ENCODE data around the gene PLOD3. TPM values are rescaled to one million over a fixed set of nuclear protein-coding genes. Genes with fewer than 3 reads are reported as not detected.
"Not testable (repeated sequence)": the region's sequence is repeated elsewhere in the genome, so short reads cannot be mapped to it uniquely, and the experiment has no call there.

Gene PLOD3
- total RNA-seq, 1 donor from 2014 or later = 84.0 TPM

DNA sequence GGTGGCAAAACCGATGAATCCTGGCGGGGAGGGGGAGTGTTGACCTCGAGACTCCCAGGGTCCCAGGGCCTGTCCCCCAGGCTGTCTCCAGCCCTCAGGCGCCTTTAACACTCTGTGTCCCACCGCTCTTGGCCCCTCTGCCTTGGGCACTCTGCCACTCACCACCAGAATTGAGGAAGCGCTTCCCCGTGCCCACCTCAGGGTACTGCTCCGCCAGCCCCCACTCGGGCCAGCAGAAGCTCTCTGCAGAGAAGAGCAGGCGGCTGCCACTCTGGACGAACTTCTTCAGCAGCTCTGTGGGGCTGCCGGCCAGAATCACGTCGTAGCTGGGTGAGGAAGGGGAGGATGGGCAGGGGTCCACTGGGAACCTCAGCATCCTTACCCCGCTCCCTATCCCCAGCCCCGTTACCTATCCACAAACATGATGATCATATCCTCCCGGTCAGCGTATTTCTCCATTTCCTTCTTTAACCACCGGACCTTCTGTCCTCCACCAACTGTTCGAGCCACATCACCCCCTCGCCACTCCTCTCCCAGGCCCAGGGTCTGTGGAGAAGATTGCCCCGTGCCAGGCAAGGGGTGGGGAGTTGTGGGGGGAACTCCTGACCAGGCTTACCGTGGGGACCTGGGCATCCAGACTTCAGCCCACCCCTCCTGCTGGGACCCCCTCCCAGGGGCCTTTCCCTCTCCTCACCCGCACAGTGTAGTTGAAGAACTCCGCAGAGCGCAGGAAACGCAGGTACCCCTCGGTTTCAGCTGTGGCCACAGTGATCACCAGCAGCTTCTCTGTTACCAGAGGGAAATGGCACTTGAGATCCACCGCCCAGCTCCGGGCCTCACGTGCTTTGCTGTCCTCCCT lies 1.2 kb downstream of the PLOD3 start:
- intact Hi-C loops (cut with micrococcal nuclease) = no loop called here

GRCh38 chr7:101212014-101212413 lies 5.4 kb downstream of the PLOD3 start:
- intact Hi-C loops (cut with micrococcal nuclease) = no loop called here

DNA sequence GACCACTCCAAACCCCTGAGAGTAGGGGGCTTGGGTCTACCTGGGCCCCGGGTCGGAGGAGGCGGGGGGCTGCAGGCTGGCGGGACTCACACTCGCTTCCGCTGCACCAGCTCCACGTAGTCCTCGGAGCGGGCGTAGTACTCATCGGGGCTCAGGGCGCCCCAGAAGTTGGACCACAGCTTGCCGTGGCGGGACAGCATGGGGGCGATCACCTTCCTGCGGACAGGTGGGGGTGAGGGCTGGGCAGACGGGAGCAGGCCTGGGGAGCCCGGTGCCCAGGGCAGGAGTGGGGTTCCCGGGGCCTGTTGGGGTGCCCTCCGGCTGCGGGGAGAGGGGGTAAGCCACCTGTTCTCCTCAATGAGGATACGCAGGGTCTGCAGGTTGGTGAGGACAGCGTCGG lies 5.9 kb downstream of the PLOD3 start:
- intact Hi-C loops (cut with micrococcal nuclease) = no loop called here

DNA sequence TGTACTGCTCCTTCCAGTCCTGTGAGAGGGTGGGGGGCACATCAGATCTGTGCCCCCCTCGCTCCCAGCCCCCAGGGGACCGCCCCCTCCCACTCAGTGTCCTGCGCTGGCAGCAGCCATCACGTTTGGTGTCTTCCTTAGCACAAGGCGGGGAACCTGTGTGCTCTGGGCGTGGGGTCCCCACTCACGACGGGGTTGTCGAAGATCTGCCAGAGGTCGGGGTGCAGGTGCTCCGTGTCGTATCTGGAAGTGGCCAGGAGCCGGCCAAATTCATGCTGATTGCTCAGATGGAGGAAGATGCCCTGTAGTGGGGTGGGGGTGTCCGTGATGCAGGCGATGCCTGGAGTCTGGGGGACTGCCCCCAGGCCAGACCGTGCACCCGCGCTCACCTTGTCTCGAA lies 7.2 kb downstream of the PLOD3 start:
- intact Hi-C loops (cut with micrococcal nuclease) = no loop called here

- intact Hi-C loops (cut with micrococcal nuclease) = no loop called here
These were observed 8.6 kb downstream of the PLOD3 start for GRCh38 chr7:101208794-101209193.

DNA sequence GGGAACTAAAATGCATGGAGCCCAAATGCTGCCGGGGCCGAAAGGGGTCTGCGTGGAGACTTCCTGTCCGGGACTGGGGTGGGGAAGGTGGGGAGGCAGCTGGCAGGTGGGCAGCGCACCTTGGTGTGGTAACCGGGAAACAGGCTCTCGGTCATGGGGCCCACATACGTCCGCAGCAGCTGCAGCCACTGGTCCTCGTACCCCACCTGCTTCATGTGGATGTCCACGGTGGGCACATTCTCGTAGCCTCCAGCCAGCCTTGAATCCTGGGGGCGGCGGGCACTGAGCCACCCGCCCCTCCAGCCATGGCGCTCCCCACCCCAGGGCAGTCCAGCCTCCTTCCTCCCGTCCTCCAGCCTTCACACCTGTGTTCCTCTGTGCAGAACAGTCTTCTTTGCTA lies 9.9 kb downstream of the PLOD3 start:
- intact Hi-C loops (cut with micrococcal nuclease) = no loop called here

DNA sequence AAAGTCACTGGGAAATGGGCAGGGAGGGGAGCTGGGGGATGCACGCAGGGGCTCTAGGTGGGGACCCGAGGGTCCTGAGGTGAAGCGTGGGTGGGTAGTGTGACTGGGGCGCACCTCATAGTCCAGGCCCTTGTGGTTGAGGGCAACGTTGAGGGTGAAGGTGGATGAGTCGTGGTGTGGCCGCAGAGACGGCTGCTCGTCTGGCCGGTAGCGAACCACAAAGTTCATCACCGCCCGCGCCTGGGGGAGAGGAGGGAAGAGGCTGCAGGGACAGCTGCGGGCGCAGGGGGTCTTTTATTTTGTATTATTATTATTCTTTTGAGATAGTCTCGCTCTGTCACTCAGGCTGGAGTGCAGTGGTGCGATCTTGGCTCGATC lies 10.7 kb downstream of the PLOD3 start:
- intact Hi-C loops (cut with micrococcal nuclease) = no loop called here

DNA sequence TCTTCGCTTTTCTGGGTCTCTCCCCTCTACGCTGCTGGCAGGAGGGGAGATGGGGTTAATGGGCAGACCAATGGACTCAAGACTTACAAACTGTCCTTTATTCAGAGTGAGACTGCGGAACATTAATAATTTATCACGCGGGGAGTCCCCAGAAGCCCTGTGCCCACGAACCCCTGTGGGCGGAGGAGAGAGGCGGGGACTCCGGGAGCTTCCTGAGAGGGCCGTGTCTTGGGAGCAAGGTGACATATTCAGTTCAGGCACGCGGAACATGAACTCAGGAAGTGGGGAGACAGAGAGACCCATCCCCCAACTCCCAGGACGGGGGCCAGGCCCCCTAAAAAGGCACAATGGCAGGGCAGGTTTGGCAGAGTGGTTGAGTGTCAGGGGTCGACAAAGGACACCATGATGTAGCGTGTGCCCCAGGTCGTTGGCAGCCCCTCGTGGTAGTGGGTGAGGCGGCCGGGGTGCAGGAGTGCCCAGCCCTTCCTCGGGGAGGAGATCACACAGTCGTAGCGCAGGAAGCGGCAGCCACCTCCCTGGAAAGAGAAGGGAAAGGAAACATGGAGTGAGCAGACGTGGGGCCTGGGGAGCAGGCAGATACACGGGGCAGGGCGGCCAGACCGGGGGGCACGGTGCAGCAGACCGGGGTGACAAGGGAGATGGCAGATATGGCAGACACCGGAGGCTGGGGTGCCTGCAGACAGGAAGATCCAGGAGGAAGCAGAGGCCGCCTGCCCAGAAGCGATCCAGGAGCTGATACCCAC lies 11.3 kb downstream of the PLOD3 start:
- intact Hi-C loops (cut with micrococcal nuclease) = no loop called here

GRCh38 chr7:101203740-101204738 lies 13.3 kb downstream of the PLOD3 start:
- intact Hi-C loops (cut with micrococcal nuclease) = loop anchor here (5.0 kb wide), 1 partner anchor 38 kb away; no protein-coding TSS in a partner anchor

DNA sequence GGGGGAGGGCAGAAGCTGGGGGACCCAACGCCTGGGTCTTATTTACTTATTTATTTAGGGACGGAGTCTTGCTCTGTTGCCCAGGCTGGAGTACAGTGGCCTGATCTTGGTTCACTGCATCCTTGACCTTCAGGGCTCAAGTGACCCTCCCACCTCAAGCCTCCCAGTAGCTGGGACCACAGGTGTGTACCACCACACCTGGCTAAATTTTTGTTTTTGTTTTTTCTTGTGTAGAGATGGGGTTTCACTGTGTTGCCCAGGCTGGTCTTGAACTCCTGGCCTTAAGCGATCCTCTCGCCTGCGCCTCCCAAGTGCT lies 14.8 kb downstream of the PLOD3 start:
- intact Hi-C loops (cut with micrococcal nuclease) = loop anchor here (5.0 kb wide), 1 partner anchor 40 kb away; no protein-coding TSS in a partner anchor

- intact Hi-C loops (cut with micrococcal nuclease) = loop anchor here (5.0 kb wide), 1 partner anchor 40 kb away; no protein-coding TSS in a partner anchor
These were observed 15.4 kb downstream of the PLOD3 start for GRCh38 chr7:101201695-101202602.

DNA sequence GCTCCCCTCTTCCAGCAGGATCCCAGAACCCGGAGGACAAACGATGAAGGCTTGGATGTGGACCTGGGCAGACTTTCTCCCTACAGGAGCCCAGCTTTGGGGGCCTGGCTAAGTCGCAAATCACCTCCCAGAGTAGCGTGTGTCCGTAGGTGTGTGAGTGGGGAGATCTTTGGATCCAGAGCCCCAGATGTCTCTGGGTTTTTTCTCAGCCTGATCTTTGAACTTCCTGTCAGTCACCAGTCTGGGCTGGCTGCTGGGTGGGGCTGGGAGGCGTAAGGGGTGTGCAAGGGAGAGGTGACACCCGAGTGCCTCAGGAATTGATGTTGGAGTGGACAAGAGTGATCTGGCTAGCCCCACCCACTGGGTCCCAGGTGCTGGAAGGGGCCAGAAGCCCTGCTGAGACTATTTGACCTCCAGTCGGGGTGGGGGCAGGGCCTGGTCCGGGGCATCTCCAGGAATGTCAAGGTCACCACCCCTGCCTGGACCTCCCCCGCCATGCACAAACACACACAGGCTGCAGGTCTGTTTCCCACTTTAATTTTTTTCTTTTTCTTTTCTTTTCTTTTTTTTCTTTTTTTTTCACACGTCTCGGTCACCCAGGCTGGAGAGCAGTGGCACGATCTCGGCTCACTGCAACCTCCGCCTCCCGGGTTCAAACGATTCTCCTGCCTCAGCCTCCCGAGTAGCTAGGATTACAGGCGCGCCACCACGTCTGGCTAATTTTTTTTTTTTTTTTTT lies 16.4 kb downstream of the PLOD3 start, which contains the start of gene MOGAT3:
MOGAT3 (minus strand) TSS at position 175 of the 738 bp plus-strand sequence. CDS start 182 bp downstream, outside the sequence.
- intact Hi-C loops (cut with micrococcal nuclease) = loop anchor here (5.0 kb wide), 1 partner anchor 41 kb away; no protein-coding TSS in a partner anchor

DNA sequence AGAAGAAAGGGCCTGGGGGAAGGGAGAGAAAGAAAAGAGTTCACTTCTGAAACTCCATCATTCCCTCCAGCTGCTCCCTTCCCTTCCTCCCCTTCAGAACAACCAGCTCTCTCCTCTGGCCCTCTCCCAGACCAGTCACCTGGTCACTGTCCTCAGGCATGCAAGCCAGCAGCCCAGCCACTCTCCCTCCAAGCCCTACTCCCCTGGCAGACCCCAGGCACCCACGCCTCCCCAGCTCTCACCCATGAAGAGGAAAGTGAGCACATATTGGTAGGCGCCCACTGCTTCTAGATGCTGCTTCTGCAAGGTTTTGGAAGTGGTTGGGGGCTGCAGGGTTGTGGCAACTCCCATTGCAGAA lies 16.9 kb downstream of the PLOD3 start:
- intact Hi-C loops (cut with micrococcal nuclease) = loop anchor here (5.0 kb wide), 1 partner anchor 42 kb away; no protein-coding TSS in a partner anchor

DNA sequence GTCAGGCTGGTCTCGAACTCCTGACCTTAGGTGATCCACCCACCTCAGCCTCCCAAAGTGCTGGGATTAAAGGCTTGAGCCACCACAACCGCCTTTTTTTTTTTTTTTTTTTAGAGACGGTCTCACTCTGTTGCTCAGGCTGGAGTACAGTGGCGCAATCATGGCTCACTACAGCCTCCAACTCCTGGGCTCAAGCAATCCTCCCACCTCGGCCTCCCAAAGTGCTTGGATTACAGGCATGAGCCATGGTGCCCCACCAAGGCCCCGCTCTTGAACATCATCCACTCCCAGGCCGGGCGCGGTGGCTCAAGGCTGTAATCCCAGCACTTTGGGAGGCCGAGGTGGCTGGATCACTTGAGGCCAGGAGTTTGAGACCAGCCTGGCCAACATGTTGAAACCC lies 17.9 kb downstream of the PLOD3 start:
- intact Hi-C loops (cut with micrococcal nuclease) = not testable (repeated sequence)

DNA sequence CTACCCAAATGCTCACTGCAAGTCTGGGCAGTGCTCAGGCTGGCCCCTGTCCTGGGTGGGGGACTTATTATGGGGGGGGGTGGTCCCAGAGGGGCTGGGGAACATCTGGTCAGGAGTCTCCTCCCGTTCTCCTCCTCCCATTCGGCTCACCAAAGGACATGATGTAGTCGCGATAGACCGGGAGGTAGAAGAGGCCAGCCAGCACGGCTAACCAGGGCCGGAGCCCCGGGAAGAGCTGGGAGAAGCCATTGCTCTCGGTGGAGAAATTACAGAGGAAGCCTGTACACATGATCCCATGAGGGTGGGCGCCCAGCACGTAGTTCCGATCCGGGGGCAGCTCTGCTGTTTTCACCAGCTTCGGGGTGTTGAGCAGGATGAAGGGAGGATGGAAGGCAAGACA lies 18.9 kb downstream of the PLOD3 start:
- intact Hi-C loops (cut with micrococcal nuclease) = no loop called here

DNA sequence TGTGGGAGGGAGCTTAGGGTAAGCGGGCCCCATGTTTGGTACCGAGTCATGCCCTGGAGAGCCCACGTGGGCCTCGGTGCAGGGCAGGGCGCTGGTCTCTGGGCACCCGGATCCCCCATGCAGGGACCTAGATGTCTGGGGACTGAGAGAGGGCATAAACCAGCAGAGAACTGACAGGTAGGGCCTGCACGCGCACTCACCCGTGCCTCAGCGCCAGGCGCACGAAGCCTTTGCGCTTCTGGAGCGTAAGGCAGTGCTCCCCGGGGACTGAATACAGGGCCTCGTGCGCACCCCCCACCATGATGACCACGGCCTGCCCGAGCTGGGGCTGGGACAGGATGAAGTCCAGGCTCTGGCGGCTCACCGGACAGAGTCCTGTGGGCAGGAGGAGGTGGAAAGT lies 19.4 kb downstream of the PLOD3 start:
- intact Hi-C loops (cut with micrococcal nuclease) = no loop called here

DNA sequence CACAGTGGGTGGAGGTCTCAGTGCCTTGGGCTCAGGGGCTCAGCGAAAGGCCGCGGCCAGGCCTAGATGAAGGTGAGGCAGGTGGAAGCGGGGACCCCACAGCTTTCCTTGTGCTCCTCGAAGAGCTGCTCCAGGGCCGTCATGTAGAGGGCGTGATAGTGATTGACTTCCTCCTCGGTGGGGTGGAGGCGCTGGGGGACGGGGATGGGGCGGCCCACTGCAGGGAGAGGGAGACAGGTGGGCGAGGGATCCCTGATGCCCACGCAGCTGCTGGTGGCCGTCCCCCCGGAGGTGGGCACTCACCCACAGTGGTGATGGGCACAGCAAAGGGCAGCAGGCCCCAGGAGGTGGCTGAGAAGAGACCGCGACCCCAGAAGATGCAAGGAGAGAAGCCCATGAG lies 21.5 kb downstream of the PLOD3 start:
- intact Hi-C loops (cut with micrococcal nuclease) = no loop called here

DNA sequence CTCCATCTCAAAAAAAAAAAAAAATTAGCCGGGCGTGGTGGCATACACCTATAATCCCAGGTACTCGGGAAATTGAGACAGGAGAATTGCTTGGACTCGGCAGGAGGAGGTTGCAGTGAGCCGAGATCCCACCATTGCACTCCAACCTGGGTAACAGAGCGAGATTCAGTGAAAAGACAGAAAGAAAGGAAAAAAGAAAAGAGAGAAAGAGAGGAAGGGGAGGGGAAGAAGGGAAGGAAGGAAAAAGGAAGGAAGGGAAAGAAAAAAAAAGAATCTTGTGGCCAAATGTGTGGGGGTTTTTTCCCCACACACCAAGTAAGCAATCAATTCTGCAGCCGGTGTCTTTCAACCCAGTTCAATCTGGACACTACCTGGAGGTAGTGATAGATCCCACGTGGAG lies 28.3 kb downstream of the PLOD3 start:
- intact Hi-C loops (cut with micrococcal nuclease) = no loop called here

GRCh38 chr7:101186844-101187428 lies 30.4 kb downstream of the PLOD3 start:
- intact Hi-C loops (cut with micrococcal nuclease) = no loop called here
